ENCODE measurements around the gene OSBPL2. TPM values are rescaled to one million over a fixed set of nuclear protein-coding genes. Genes with fewer than 3 reads are reported as not detected.

The OSBPL2 gene
- total and polyA plus RNA-seq, 2 experiments from 2014 or later = 16.6 to 31.2 TPM

- H3K4me1 Mint-ChIP-seq = peaks cover 17% of the 10 kb centered on the region
- H3K79me2 ChIP-seq (replicated peaks; ENCODE audit: insufficient read depth) = no peaks in the 10 kb centered on the region
- DNase-seq (ENCODE audit: low spot score) (no peak), ATAC-seq (no peak)
- no peak overlapping the region for H3K4me2 ChIP-seq
- TF ChIP-seq, protein P1, sequence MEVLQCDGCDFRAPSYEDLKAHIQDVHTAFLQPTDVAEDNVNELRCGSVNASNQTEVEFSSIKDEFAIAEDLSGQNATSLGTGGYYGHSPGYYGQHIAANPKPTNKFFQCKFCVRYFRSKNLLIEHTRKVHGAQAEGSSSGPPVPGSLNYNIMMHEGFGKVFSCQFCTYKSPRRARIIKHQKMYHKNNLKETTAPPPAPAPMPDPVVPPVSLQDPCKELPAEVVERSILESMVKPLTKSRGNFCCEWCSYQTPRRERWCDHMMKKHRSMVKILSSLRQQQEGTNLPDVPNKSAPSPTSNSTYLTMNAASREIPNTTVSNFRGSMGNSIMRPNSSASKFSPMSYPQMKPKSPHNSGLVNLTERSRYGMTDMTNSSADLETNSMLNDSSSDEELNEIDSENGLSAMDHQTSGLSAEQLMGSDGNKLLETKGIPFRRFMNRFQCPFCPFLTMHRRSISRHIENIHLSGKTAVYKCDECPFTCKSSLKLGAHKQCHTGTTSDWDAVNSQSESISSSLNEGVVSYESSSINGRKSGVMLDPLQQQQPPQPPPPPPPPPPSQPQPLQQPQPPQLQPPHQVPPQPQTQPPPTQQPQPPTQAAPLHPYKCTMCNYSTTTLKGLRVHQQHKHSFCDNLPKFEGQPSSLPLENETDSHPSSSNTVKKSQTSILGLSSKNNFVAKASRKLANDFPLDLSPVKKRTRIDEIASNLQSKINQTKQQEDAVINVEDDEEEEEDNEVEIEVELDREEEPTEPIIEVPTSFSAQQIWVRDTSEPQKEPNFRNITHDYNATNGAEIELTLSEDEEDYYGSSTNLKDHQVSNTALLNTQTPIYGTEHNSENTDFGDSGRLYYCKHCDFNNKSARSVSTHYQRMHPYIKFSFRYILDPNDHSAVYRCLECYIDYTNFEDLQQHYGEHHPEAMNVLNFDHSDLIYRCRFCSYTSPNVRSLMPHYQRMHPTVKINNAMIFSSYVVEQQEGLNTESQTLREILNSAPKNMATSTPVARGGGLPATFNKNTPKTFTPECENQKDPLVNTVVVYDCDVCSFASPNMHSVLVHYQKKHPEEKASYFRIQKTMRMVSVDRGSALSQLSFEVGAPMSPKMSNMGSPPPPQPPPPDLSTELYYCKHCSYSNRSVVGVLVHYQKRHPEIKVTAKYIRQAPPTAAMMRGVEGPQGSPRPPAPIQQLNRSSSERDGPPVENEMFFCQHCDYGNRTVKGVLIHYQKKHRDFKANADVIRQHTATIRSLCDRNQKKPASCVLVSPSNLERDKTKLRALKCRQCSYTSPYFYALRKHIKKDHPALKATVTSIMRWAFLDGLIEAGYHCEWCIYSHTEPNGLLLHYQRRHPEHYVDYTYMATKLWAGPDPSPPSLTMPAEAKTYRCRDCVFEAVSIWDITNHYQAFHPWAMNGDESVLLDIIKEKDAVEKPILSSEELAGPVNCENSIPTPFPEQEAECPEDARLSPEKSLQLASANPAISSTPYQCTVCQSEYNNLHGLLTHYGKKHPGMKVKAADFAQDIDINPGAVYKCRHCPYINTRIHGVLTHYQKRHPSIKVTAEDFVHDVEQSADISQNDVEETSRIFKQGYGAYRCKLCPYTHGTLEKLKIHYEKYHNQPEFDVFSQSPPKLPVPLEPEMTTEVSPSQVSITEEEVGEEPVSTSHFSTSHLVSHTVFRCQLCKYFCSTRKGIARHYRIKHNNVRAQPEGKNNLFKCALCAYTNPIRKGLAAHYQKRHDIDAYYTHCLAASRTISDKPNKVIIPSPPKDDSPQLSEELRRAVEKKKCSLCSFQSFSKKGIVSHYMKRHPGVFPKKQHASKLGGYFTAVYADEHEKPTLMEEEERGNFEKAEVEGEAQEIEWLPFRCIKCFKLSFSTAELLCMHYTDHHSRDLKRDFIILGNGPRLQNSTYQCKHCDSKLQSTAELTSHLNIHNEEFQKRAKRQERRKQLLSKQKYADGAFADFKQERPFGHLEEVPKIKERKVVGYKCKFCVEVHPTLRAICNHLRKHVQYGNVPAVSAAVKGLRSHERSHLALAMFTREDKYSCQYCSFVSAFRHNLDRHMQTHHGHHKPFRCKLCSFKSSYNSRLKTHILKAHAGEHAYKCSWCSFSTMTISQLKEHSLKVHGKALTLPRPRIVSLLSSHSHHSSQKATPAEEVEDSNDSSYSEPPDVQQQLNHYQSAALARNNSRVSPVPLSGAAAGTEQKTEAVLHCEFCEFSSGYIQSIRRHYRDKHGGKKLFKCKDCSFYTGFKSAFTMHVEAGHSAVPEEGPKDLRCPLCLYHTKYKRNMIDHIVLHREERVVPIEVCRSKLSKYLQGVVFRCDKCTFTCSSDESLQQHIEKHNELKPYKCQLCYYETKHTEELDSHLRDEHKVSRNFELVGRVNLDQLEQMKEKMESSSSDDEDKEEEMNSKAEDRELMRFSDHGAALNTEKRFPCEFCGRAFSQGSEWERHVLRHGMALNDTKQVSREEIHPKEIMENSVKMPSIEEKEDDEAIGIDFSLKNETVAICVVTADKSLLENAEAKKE (CRISPR knock-in tag; IDR thresholded peaks at IDR 0.05) = no peak
- TF ChIP-seq STAT1 (IDR thresholded peaks at IDR 0.05; ENCODE audit: unreplicated experiment) (no peak), ETS1 (IDR thresholded peaks at IDR 0.05) (no peak)
- no peak overlapping the region for H3K4me3 Mint-ChIP-seq
- no peaks in the 10 kb centered on the region; the same call in 2 of the 3 replicates for H3K36me3 Mint-ChIP-seq (ENCODE audit: low read depth)
- no peak overlapping the region for H2AFZ ChIP-seq
- H4K20me1 ChIP-seq (replicated peaks; ENCODE audit: insufficient read depth) = no peaks in the 10 kb centered on the region
- H3K4me1 ChIP-seq (ENCODE audit: insufficient read depth) = peaks cover 5% of the 10 kb centered on the region; the same call in 1 of the 2 replicates
- H3K36me3 ChIP-seq (ENCODE audit: insufficient read depth) = no peaks in the 10 kb centered on the region
- H3K27me3 Mint-ChIP-seq (ENCODE audit: insufficient read depth, low read depth, poor library complexity) = peaks cover 21% of the 10 kb centered on the region
- H3K27ac Mint-ChIP-seq = no peak overlapping the region
- peaks cover 24% of the 10 kb centered on the region for H3K27me3 ChIP-seq (ENCODE audit: insufficient read depth)
- no peak overlapping the region for H3K27ac ChIP-seq (ENCODE audit: low read depth)
- H3F3A ChIP-seq (replicated peaks; ENCODE audit: low read depth) = no peaks in the 10 kb centered on the region
- no peaks in the 10 kb centered on the region for H3K9me3 Mint-ChIP-seq
- H3K4me3 ChIP-seq = no peak overlapping the region
- no peaks in the 10 kb centered on the region for H3K9me2 ChIP-seq (ENCODE audit: insufficient read depth)
Observed at GRCh38 chr20:62224113-62224855, 14.0 kb upstream of the OSBPL2 start.

DNA sequence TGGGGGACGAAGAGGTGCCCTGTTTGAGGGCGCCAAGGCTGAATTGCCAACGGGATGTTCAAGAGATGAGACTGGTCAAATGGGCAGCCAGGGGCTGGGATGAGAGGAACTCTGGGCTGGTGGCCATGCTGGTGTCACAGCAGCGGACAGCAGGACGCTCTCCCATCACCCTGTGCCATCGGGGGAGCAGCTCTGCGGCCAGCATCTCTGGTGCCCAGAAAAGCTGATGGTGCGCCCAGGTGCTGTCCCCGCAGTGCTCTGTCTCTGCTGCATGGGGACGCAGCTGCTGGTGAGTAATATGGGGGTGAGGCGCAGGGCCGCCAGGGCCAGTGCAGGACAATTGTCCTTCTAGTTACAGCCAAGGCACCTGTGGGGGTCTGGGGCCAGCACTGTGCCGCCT is 13.3 kb upstream of the OSBPL2 start:
- Histone ChIP-seq H3K36me3 (ENCODE audit: insufficient read depth) (no peaks in the 10 kb centered on the region), H4K20me1 (replicated peaks; ENCODE audit: insufficient read depth) (no peaks in the 10 kb centered on the region), H3K9me2 (ENCODE audit: insufficient read depth) (no peaks in the 10 kb centered on the region), H2AFZ (no peak overlapping the region), H3F3A (replicated peaks; ENCODE audit: low read depth) (no peaks in the 10 kb centered on the region), H3K79me2 (replicated peaks; ENCODE audit: insufficient read depth) (no peaks in the 10 kb centered on the region), H3K4me1 (ENCODE audit: insufficient read depth) (peaks cover 5% of the 10 kb centered on the region; the same call in 1 of the 2 replicates), H3K27me3 (ENCODE audit: insufficient read depth) (peaks cover 20% of the 10 kb centered on the region), H3K27ac (ENCODE audit: low read depth) (no peak overlapping the region), H3K4me2 (no peak overlapping the region), H3K4me3 (no peak overlapping the region)
- Mint-ChIP-seq H3K4me3 (no peak overlapping the region), H3K27me3 (ENCODE audit: insufficient read depth, low read depth, poor library complexity) (peaks cover 18% of the 10 kb centered on the region), H3K36me3 (ENCODE audit: low read depth) (no peaks in the 10 kb centered on the region; the same call in 2 of the 3 replicates), H3K27ac (no peak overlapping the region), H3K9me3 (no peaks in the 10 kb centered on the region), H3K4me1 (peaks cover 17% of the 10 kb centered on the region)
- ATAC-seq = no peak
- no peak for DNase-seq (ENCODE audit: low spot score)
- TF ChIP-seq ZNF114 (CRISPR knock-in tag; IDR thresholded peaks at IDR 0.05) (no peak), STAT1 (IDR thresholded peaks at IDR 0.05; ENCODE audit: unreplicated experiment) (no peak), POLR2AphosphoS5 (IDR thresholded peaks at IDR 0.05; ENCODE audit: low read depth) (no peak)

Data from GM23338 (cell line).